HepG2 (cell line): Measurements from ENCODE around the gene ANO4.

ENCODE experiments used
- CBX5 ChIP-seq: sonication (generic); formaldehyde crosslinking; IDR thresholded peaks from 2 replicates; pipeline ENCODE4 v1.4.0; 2020; ENCODE audit warnings: missing genetic modification reagents, borderline replicate concordance
- EP300 ChIP-seq, 3 experiments: sonication (generic) in 1 of 3; formaldehyde crosslinking in 1 of 3; IDR thresholded peaks; 2 replicates each; pipeline versions ENCODE4 v1.5.1 to v1.6.1; 2011 to 2020; ENCODE audit warnings: low read depth in 2 of 3, low read length in 2 of 3, borderline replicate concordance in 1 of 3, improper control_type of control experiment in 1 of 3, mild to moderate bottlenecking in 1 of 3, missing genetic modification reagents in 1 of 3, moderate library complexity in 1 of 3
- ERF ChIP-seq: IDR thresholded peaks from 2 replicates; pipeline ENCODE4 v1.6.1; 2018; ENCODE audit warnings: missing biosample characterization, missing genetic modification reagents
- MAFK ChIP-seq, 2 experiments: IDR thresholded peaks in 1 of 2; conservative IDR thresholded peaks in 1 of 2; 2 replicates each; pipeline ENCODE4 v1.6.1; 2011; ENCODE audit warnings: improper control_type of control experiment in 2 of 2, low read length in 2 of 2
- REST ChIP-seq, 2 experiments: IDR thresholded peaks; 2 replicates each; pipeline ENCODE4 v1.6.1; 2011 to 2012; ENCODE audit warnings: low read length in 2 of 2, borderline replicate concordance in 1 of 2, low read depth in 1 of 2, mild to moderate bottlenecking in 1 of 2, moderate library complexity in 1 of 2
- YY1 ChIP-seq: IDR thresholded peaks from 2 replicates; pipeline ENCODE4 v1.6.1; 2011; ENCODE audit warnings: low read length, low read depth, moderate library complexity, mild to moderate bottlenecking; ENCODE audit not compliant: insufficient read depth, insufficient replicate concordance
- ZNF784 ChIP-seq: sonication (generic); formaldehyde crosslinking; IDR thresholded peaks from 2 replicates; pipeline ENCODE4 v1.5.1; 2020; ENCODE audit warnings: missing genetic modification reagents, mild to moderate bottlenecking, borderline replicate concordance

GRCh38 chr12:100801320-100801719 lies 6.7 kb downstream of the ANO4 start:
- no peak for TF ChIP-seq EP300 (IDR thresholded peaks at IDR 0.05; ENCODE audit: low read depth in 2 of 2, low read length in 2 of 2)
- no peak for TF ChIP-seq EP300 (CRISPR knock-in tag; IDR thresholded peaks at IDR 0.05; ENCODE audit: borderline replicate concordance)
- TF ChIP-seq CBX5 (CRISPR knock-in tag): no peak
- no peak for TF ChIP-seq ERF (CRISPR knock-in tag)
- TF ChIP-seq REST (IDR thresholded peaks at IDR 0.05; ENCODE audit: borderline replicate concordance in 1 of 2, low read depth in 1 of 2, low read length in 2 of 2): no peak
- no peak for TF ChIP-seq MAFK (conservative IDR thresholded peaks at IDR 0.05 in 1 of 2, IDR thresholded peaks at IDR 0.05 in 1 of 2; ENCODE audit: low read length in 2 of 2)
- no peak for TF ChIP-seq YY1
- no peak for TF ChIP-seq ZNF784 (CRISPR knock-in tag)
